GM18505 (cell line): Measurements from ENCODE around the gene ZNF236.
"Not testable (repeated sequence)": the region's sequence is repeated elsewhere in the genome, so short reads cannot be mapped to it uniquely, and the experiment has no call there.

ENCODE experiments used
- ATAC-seq: cut with Tn5 transposase; IDR thresholded peaks from one replicate; pipeline ENCODE4 v1.9.1; 2021; ENCODE audit not compliant: unreplicated experiment
- POLR2A ChIP-seq: IDR thresholded peaks from 4 replicates; pipeline ENCODE4 v1.6.1; 2011; ENCODE audit warnings: borderline replicate concordance; ENCODE audit not compliant: insufficient read depth, insufficient read length; ENCODE audit errors: extremely low read depth

ZNF236 gene

DNA sequence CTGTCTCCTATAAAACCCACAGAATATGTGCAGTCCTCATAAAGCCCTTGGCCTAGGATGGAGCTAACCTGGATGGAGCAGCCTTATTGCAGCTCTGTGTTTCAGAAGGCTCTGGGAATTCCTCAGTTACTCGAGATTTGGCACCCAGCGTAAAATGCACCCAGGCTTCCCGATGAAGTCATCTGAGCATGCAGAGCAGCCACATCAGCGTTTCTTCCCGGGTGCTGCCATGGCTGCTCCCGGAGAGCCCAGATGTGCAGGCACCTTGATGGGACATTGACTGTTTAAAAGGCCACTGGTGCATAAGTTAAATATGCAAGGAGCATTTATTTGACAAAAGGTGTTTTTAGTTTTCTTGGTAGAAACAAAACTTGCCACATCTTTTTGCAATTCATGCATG is 195.0 kb downstream of the ZNF236 start:
- TF ChIP-seq POLR2A = no peak
- no peak for ATAC-seq

DNA sequence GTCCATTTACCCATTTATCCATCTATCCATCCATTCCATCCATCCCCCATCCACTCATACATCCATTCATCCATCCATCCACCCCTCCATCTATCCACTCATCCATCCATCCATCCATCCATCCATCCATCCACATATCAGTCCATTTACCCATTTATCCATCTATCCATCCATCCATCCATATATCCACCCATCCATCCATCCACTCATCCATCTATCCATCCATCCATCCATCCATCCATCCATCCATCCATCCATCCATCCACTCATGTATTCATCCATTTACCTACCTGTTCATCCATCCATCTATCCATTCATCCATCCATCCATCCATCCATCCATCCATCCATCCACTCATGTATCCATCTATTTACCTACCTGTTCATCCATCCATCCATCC is 196.3 kb downstream of the ZNF236 start:
- ATAC-seq = not testable (repeated sequence)

DNA sequence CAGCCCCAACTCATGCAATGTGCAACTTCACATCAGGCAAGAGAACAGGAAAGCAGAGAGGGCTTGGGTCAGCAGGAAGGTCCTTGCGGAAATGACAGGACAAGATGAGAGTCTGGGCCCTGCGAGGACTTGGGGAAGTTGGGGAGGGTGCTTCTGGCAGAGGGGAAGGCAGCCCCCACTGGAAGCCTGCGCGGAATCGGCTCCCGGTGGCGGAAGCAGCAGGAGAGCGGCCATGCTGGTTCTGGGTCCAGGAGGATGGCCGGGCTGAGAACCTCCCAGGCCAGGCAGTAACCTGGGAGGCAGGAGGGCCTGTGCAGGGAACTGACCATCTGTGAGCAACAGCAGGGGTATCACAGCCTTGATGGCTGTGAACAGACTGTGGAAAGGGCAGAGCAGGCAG is 197.3 kb downstream of the ZNF236 start:
- TF ChIP-seq POLR2A = no peak

More for the DNA sequence above, 197.3 kb downstream of the ZNF236 start:
- ATAC-seq = no peak
